ENCODE measurements around the gene OR2T35. TPM values are rescaled to one million over a fixed set of nuclear protein-coding genes. Genes with fewer than 3 reads are reported as not detected.

The OR2T35 gene
- total and polyA plus RNA-seq, 2 donors (not counting 3 experiments of a cell fraction or from before 2014, with no cell fraction given), result not detected

DNA sequence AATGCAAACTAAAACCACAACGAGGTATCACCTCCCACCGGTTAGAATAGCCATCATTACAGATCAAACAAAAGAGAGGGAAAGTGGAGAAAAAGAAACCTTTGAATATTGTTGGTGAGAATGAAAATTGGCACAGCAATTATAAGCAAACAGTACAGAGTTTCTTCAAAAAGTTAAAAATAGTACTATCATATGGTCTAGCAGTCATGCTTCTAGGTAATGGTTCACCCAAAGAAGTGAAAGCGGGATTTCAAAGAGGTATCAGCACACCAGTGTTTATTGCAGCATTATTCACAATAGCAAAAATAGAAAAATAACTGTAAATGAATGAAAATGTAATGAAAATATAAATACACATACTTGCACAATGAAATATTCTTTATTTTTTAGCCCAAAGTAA is 55.7 kb downstream of the OR2T35 start:
- H3K9me3 ChIP-seq (replicated peaks; ENCODE audit: control insufficient read depth, insufficient read depth, low read length), result no peaks in the 10 kb centered on the region
- no peak overlapping the region for H2AFZ ChIP-seq (ENCODE audit: low read depth, low read length)
- no peak overlapping the region for H3K9ac ChIP-seq (replicated peaks; ENCODE audit: extremely low read depth, insufficient read depth, low read length)
- H3K79me2 ChIP-seq (ENCODE audit: control insufficient read depth, insufficient read depth, low read length), result no peaks in the 10 kb centered on the region
- H3K27ac ChIP-seq (ENCODE audit: insufficient read depth, low read depth, low read length), result no peak overlapping the region
- dilution Hi-C loops (cut with MboI; ENCODE audit: extremely low pct_ligation_motif_present, low sequenced_read_pairs), result no loop called here
- H3K4me2 ChIP-seq (ENCODE audit: insufficient read depth, low read length), result no peak overlapping the region
- TF ChIP-seq MYC (IDR thresholded peaks at IDR 0.05; ENCODE audit: low read depth, low read length), result no peak
- TF ChIP-seq POLR2AphosphoS5 (IDR thresholded peaks at IDR 0.05; ENCODE audit: insufficient read depth, low read depth, low read length), result no peak
- TF ChIP-seq JUN (IDR thresholded peaks at IDR 0.05; ENCODE audit: borderline replicate concordance, insufficient read depth, insufficient read length, low read depth), result no peak
- TF ChIP-seq, protein P1, sequence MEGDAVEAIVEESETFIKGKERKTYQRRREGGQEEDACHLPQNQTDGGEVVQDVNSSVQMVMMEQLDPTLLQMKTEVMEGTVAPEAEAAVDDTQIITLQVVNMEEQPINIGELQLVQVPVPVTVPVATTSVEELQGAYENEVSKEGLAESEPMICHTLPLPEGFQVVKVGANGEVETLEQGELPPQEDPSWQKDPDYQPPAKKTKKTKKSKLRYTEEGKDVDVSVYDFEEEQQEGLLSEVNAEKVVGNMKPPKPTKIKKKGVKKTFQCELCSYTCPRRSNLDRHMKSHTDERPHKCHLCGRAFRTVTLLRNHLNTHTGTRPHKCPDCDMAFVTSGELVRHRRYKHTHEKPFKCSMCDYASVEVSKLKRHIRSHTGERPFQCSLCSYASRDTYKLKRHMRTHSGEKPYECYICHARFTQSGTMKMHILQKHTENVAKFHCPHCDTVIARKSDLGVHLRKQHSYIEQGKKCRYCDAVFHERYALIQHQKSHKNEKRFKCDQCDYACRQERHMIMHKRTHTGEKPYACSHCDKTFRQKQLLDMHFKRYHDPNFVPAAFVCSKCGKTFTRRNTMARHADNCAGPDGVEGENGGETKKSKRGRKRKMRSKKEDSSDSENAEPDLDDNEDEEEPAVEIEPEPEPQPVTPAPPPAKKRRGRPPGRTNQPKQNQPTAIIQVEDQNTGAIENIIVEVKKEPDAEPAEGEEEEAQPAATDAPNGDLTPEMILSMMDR (IDR thresholded peaks at IDR 0.05; ENCODE audit: extremely low read depth in 1 of 2, insufficient read depth in 1 of 2, low read depth in 1 of 2, low read length in 2 of 2), result no peak
- TF ChIP-seq EZH2 (IDR thresholded peaks at IDR 0.05; ENCODE audit: borderline replicate concordance, low read depth, low read length, severe bottlenecking), result no peak
- TF ChIP-seq, protein P2, sequence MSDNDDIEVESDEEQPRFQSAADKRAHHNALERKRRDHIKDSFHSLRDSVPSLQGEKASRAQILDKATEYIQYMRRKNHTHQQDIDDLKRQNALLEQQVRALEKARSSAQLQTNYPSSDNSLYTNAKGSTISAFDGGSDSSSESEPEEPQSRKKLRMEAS (IDR thresholded peaks at IDR 0.05; ENCODE audit: insufficient read depth, insufficient read length), result no peak
- no peak for TF ChIP-seq FOS (IDR thresholded peaks at IDR 0.05; ENCODE audit: borderline replicate concordance, insufficient read depth, low read length)
- no peak for TF ChIP-seq GATA2 (IDR thresholded peaks at IDR 0.05; ENCODE audit: insufficient read depth, insufficient read length, low read depth, low read length)
- no peak for TF ChIP-seq POLR2A (IDR thresholded peaks at IDR 0.05; ENCODE audit: low read depth, low read length)
- no peaks in the 10 kb centered on the region for H4K20me1 ChIP-seq (replicated peaks; ENCODE audit: control insufficient read depth, extremely low read depth, insufficient read depth, low read length)
- DNase-seq (ENCODE audit: low read depth, low spot score), result no peak
- BruUV-seq (replicated peaks), result no TSS peak
- no peak for FAIRE-seq
- ChIA-PET CTCF (no interaction called here), POLR2A (no interaction called here)
- H3K4me1 ChIP-seq (ENCODE audit: control insufficient read depth, extremely low read depth, insufficient read depth, low read length), result no peaks in the 10 kb centered on the region
- H3K36me3 ChIP-seq (ENCODE audit: control insufficient read depth in 2 of 2, extremely low read depth in 1 of 2, insufficient read depth in 2 of 2, low read length in 2 of 2), result no peaks in the 10 kb centered on the region
- H3K4me3 ChIP-seq (replicated peaks in 1 of 3; ENCODE audit: insufficient read depth in 1 of 3, low read depth in 1 of 3, low read length in 3 of 3), result no peak overlapping the region
- no peaks in the 10 kb centered on the region for H3K9me1 ChIP-seq (replicated peaks; ENCODE audit: control insufficient read depth, extremely low read depth, insufficient read depth, low read length)
- no peaks in the 10 kb centered on the region for H3K27me3 ChIP-seq (ENCODE audit: control insufficient read depth in 2 of 2, insufficient read depth in 2 of 2, low read length in 2 of 2)
- intact Hi-C loops (cut with micrococcal nuclease), result no loop called here

Small RNAs within 50 kb of the gene (small RNA-seq; reads per million reads assigned to genes)
- not detected for gene RF00019 (ENCODE audit: insufficient read depth, insufficient read length, low read depth, low replicate concordance)

Other genes starting within 250 kb of the OR2T35 start
- not detected in 2 replicates for gene OR2T1, start 242.2 kb downstream of the OR2T35 start, total RNA-seq
- not detected in 2 replicates for gene OR2T1, start 242.2 kb downstream of the OR2T35 start, polyA plus RNA-seq
- not detected in 2 replicates for gene OR2T2, start 199.6 kb downstream of the OR2T35 start, total RNA-seq
- not detected in 2 replicates for gene OR2T2, start 199.6 kb downstream of the OR2T35 start, polyA plus RNA-seq
- gene OR2T3, start 171.9 kb downstream of the OR2T35 start, total RNA-seq, result not detected in 2 replicates
- gene OR2T3, start 171.9 kb downstream of the OR2T35 start, polyA plus RNA-seq, result not detected in 2 replicates
- not detected in 2 replicates for gene OR2T5, start 156.7 kb downstream of the OR2T35 start, total RNA-seq
- not detected in 2 replicates for gene OR2T5, start 156.7 kb downstream of the OR2T35 start, polyA plus RNA-seq
- not detected in 2 replicates for gene OR2G6, start 137.2 kb downstream of the OR2T35 start, total RNA-seq
- not detected in 2 replicates for gene OR2G6, start 137.2 kb downstream of the OR2T35 start, polyA plus RNA-seq
- gene OR2T29, start 82.5 kb downstream of the OR2T35 start, total RNA-seq, result not detected in 2 replicates
- not detected in 2 replicates for gene OR2T29, start 82.5 kb downstream of the OR2T35 start, polyA plus RNA-seq
- gene OR2T34, start 70.5 kb downstream of the OR2T35 start, total RNA-seq, result not detected in 2 replicates
- gene OR2T34, start 70.5 kb downstream of the OR2T35 start, polyA plus RNA-seq, result not detected in 2 replicates
- not detected in 2 replicates for gene OR2T10, start 47.6 kb downstream of the OR2T35 start, total RNA-seq
- gene OR2T10, start 47.6 kb downstream of the OR2T35 start, polyA plus RNA-seq, result not detected in 2 replicates
- gene OR2T11, start 10.2 kb downstream of the OR2T35 start, total RNA-seq, result not detected in 2 replicates
- gene OR2T11, start 10.2 kb downstream of the OR2T35 start, polyA plus RNA-seq, result not detected in 2 replicates
- not detected in 2 replicates for gene OR2T27, start 10.2 kb upstream of the OR2T35 start, total RNA-seq
- not detected in 2 replicates for gene OR2T27, start 10.2 kb upstream of the OR2T35 start, polyA plus RNA-seq
- gene OR14I1, start 57.5 kb upstream of the OR2T35 start, total RNA-seq, result not detected in 2 replicates
- gene OR14I1, start 57.5 kb upstream of the OR2T35 start, polyA plus RNA-seq, result not detected in 2 replicates
- gene LYPD8, start 110.5 kb upstream of the OR2T35 start, total RNA-seq, result not detected in 2 replicates
- not detected in 2 replicates for gene LYPD8, start 110.5 kb upstream of the OR2T35 start, polyA plus RNA-seq
- gene SH3BP5L, start 180.6 kb upstream of the OR2T35 start, total RNA-seq, result 24.7 and 26.5 TPM in 2 replicates
- gene SH3BP5L, start 180.6 kb upstream of the OR2T35 start, polyA plus RNA-seq, result 22.9 and 24.7 TPM in 2 replicates
- gene ZNF672, start 192.9 kb upstream of the OR2T35 start, total RNA-seq, result 20.1 and 21.5 TPM in 2 replicates
- gene ZNF672, start 192.9 kb upstream of the OR2T35 start, polyA plus RNA-seq, result 29.6 and 30.6 TPM in 2 replicates
- gene ZNF692, start 213.8 kb upstream of the OR2T35 start, total RNA-seq, result 36.6 and 38.6 TPM in 2 replicates
- gene ZNF692, start 213.8 kb upstream of the OR2T35 start, polyA plus RNA-seq, result 32.6 and 33.6 TPM in 2 replicates